ENCODE results near the gene BTBD7.
"Not testable (repeated sequence)": the region's sequence is repeated elsewhere in the genome, so short reads cannot be mapped to it uniquely, and the experiment has no call there.

BTBD7 gene

GRCh38 chr14:93249128-93249831 is 83.6 kb downstream of the BTBD7 start:
- no peak for DNase-seq (ENCODE audit: low read depth)

- no peak for DNase-seq (ENCODE audit: low read depth)
Observed at GRCh38 chr14:93246534-93246933, 86.3 kb downstream of the BTBD7 start.

GRCh38 chr14:93245764-93246420 is 86.9 kb downstream of the BTBD7 start:
- no peak for DNase-seq (ENCODE audit: low read depth)

- no peak for DNase-seq (ENCODE audit: low read depth)
Observed at GRCh38 chr14:93240678-93241000, 92.2 kb downstream of the BTBD7 start.

GRCh38 chr14:93239869-93240677 is 92.8 kb downstream of the BTBD7 start:
- peak; percentile 87 for DNase-seq (ENCODE audit: low read depth)

- peak; percentile 83 for DNase-seq (ENCODE audit: low read depth)
Observed at GRCh38 chr14:93234798-93235197, 98.0 kb downstream of the BTBD7 start.

GRCh38 chr14:93233078-93233477 is 99.8 kb downstream of the BTBD7 start:
- not testable (repeated sequence) for DNase-seq (ENCODE audit: low read depth)

- no peak for DNase-seq (ENCODE audit: low read depth)
Observed at GRCh38 chr14:93232159-93232558, 100.7 kb downstream of the BTBD7 start.

GRCh38 chr14:93231129-93231979 is 101.5 kb downstream of the BTBD7 start:
- peak; percentile 67 for DNase-seq (ENCODE audit: low read depth)

GRCh38 chr14:93230539-93230938 is 102.3 kb downstream of the BTBD7 start:
- DNase-seq (ENCODE audit: low read depth): no peak

GRCh38 chr14:93228550-93228949 is 104.3 kb downstream of the BTBD7 start:
- no peak for DNase-seq (ENCODE audit: low read depth)

GRCh38 chr14:93223565-93223964 is 109.3 kb downstream of the BTBD7 start:
- no peak for DNase-seq (ENCODE audit: low read depth)

GRCh38 chr14:93220509-93220908 is 112.3 kb downstream of the BTBD7 start:
- DNase-seq (ENCODE audit: low read depth): no peak

- peak; percentile 62 for DNase-seq (ENCODE audit: low read depth)
Observed at GRCh38 chr14:93219103-93219726, 113.6 kb downstream of the BTBD7 start.

- DNase-seq (ENCODE audit: low read depth): no peak
Observed at GRCh38 chr14:93214598-93214997, 118.2 kb downstream of the BTBD7 start.

- DNase-seq (ENCODE audit: low read depth): no peak
Observed at GRCh38 chr14:93212432-93212831, 120.4 kb downstream of the BTBD7 start.

GRCh38 chr14:93207468-93208308 is 125.1 kb downstream of the BTBD7 start:
- peak; percentile 70 for DNase-seq (ENCODE audit: low read depth)

GRCh38 chr14:93206793-93207467 is 125.9 kb downstream of the BTBD7 start, which contains the start of the genes GON7 and UBR7:
Gene GON7 (minus strand): TSS chr14:93207065. CDS start chr14:93207037, 28 bp downstream.
Gene UBR7 (plus strand): TSS chr14:93207256. CDS start chr14:93207292, 36 bp downstream.
- DNase-seq (ENCODE audit: low read depth): peak; percentile 98

- DNase-seq (ENCODE audit: low read depth): no peak
Observed at GRCh38 chr14:93201155-93201704, 131.6 kb downstream of the BTBD7 start.

- no peak for DNase-seq (ENCODE audit: low read depth)
Observed at GRCh38 chr14:93200553-93200952, 132.3 kb downstream of the BTBD7 start.
